CD4-positive, alpha-beta T cell treated with Interleukin-15 for 4 hours (primary cell): ENCODE data around the gene RBKS.

ENCODE experiments used
- DNase-seq: peaks from one replicate; pipeline ENCODE4 v3.0.0-alpha.2; 2020; ENCODE audit warnings: low spot score

The RBKS gene

DNA sequence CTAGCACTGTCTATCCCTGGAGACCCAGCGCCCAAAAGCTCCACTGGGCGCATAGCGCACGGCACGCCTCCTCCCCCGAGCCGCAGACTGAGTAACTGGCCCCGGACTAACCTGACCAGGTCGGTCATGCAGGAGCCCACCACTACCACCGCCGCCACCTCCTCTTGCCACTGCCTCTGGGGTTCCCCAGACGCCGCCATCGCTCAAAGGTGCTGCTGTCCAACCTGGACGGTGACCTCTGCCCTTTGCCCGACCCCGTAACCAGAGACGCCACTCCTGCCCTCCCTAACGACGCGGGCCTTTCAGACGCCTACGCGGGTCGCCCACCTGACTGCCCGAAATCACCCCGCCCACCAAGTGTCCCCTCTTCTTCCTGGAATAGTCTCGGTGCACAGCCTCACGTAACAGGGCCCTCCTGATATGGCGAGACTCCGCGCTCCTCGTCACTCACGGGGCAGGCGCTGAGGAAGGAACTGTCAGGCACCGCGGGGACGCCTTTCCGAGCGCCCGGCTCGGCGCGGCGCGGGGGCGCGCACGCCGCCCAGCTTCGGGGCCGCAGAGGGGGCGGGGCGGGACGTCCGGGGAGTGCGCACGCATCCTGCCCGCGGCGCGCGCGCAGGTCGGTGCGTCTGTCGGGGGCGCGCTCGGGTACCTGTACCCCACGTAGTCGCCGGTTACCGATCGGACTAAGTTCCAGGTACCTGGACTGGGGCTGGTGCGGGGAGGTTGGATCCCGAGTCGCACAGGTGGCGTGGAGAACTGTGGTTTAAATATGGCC, at the start of gene RBKS, which contains the start of gene BABAM2:
RBKS (minus strand) TSS at position 242 of the 778 bp plus-strand sequence; CDS start at position 200, 42 bp downstream.
BABAM2 (plus strand) TSS at position 584 of the 778 bp plus-strand sequence. CDS start 3,828 bp downstream, outside the sequence.
- peak; percentile 90 for DNase-seq

- DNase-seq, result no peak
Measured at GRCh38 chr2:27935026-27935425, 44.8 kb upstream of the RBKS start.

DNA sequence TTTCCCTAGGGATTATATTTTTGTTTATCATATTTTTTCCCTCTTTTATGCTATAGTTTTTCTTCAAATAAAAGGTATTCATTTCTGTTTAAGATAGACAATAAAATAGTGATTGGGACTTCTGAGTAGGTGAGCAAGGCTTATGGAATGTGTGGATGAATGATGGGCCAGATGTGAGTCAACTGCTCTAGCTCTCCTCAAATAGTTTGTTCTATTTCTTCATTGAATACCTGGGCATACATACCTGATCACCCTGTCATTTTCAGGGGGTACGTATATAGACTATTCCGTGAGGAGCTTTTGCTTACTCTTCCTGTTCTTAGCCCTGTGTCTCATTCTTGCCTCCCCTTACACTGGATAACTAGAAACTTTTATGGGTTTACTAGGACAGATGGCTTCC, 42.2 kb upstream of the RBKS start:
- no peak for DNase-seq

- no peak for DNase-seq
Measured at GRCh38 chr2:27931361-27931950, 41.3 kb upstream of the RBKS start.

- no peak for DNase-seq
Measured at GRCh38 chr2:27929916-27930486, 39.8 kb upstream of the RBKS start.

- DNase-seq, result no peak
Measured at GRCh38 chr2:27925766-27926472, 35.7 kb upstream of the RBKS start.

GRCh38 chr2:27922842-27923241, 32.7 kb upstream of the RBKS start:
- no peak for DNase-seq

DNA sequence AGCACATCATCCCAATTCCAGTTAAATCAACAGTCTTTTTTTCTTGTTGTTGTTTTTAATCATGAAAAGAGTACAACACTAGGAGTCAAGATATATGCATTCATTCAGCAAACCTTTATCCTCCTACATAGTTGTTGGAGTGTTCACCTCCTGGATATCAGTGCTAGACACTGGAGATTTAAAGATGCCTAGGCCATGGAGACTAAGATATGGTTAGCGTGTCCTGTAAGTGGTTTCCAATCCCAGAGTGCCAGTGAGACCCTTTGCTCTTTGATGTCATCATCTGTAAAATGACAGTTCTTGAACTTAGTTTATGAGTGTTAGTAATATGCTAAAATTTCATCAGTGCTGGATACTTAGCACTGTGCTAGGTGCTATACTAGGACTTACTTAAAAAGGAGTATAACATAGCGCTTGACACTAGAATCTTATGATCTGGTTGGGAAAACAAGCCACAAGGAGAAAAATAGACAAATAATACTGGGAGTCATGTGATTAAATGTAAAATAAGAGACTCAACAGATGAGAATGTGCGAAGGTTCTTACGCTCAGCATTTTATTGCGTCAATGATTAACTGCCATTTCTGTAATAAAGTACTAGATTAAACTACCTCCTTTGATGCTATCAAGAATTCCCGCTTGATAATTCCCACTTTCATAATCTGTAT, 31.8 kb upstream of the RBKS start:
- no peak for DNase-seq

- no peak for DNase-seq
Measured at GRCh38 chr2:27921424-27921823, 31.2 kb upstream of the RBKS start.

- peak; percentile 45 for DNase-seq
Measured at GRCh38 chr2:27920148-27920885, 30.1 kb upstream of the RBKS start.

GRCh38 chr2:27916293-27916995, 26.3 kb upstream of the RBKS start:
- no peak for DNase-seq

DNA sequence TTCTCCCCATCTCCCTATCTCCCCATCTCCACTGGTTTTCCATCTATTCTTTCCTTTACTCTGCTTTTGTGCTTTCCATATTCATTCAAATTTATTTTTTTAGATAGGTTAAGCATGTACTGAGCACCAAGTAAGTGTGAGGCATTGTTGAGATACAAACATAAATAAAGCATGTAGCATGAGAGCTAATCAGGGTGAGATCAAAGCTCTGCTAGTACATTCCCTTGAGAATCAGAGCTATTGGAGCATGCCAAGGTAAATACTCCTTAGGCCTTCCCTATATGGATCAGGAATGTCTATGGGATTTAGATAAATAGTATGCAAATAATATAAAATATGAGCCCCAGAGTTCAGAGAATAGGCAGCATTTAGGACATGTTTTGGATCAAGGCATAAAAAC, 25.7 kb upstream of the RBKS start:
- DNase-seq, result no peak

- DNase-seq, result no peak
Measured at GRCh38 chr2:27915191-27915590, 25.0 kb upstream of the RBKS start.

GRCh38 chr2:27914805-27915175, 24.6 kb upstream of the RBKS start:
- DNase-seq, result no peak

- DNase-seq, result no peak
Measured at GRCh38 chr2:27914041-27914804, 24.0 kb upstream of the RBKS start.

DNA sequence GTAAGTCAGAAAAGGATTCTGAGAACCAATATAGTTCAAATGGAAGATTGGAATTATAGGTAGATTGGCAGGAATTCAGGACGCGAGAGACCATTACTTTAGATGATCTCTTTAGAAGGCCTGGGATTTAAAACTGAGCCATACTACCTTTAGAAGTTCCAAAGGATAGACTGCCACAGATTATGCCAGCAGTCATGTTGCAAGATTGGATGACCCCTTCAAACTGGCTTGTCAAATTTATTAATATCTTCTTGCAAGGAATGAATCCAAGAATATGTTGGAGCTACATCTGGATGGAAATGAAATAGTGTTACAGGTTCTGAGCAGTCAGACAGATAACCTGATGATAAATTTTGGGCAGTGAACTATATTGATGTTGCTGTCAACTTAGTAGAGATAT, 22.3 kb upstream of the RBKS start:
- DNase-seq, result no peak

- no peak for DNase-seq
Measured at GRCh38 chr2:27911458-27912210, 21.4 kb upstream of the RBKS start.

GRCh38 chr2:27909901-27910300, 19.7 kb upstream of the RBKS start:
- DNase-seq, result no peak

DNA sequence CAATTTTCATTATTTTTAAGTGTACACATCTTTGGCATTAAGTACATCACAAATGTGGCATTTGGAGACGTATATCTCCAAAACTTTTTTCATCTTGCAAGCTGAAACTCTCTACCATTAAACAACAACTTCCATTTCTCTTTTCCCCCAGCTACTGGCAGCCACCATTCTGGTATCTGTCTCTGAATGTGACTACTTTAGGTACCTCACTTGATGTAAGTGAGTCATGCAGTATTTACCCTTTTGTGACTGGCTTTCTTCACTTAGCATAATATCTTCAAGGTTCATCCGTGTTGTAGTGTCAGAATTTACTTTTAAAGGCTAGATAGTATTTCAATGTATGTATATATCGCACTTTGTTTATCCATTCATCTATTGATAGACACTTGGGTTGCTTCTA, 17.4 kb upstream of the RBKS start:
- no peak for DNase-seq
